A549 (cell line): Measurements from ENCODE around the gene GAK. TPM values are rescaled to one million over a fixed set of nuclear protein-coding genes. Genes with fewer than 3 reads are reported as not detected.

Source experiments
- ATAC-seq, 2 experiments: fragments of 200-7000 bp in 1 of 2; fragments of >200 bp in 1 of 2; cut with Nextera tagmentation in 1 of 2; cut with Tn5 transposase in 1 of 2; 3 replicates each; pipeline versions ENCODE4 v1.8.0 to v1.9.1; 2018 to 2020; ENCODE audit warnings: mild to moderate bottlenecking in 1 of 2, moderate library complexity in 1 of 2
- CTCF ChIA-PET: fragments of 300-600 bp; sonication (Branson Sonifier 250); formaldehyde crosslinking; extraction: SDS; loops from one replicate; lab custom pipeline; 2021; ENCODE audit warnings: antibody characterized with exemption, inconsistent platforms; lab: Yijun Ruan, JAX
- POLR2A ChIA-PET: fragments of 350-600 bp; formaldehyde crosslinking; extraction: SDS; loops from one replicate; lab custom pipeline; 2021; ENCODE audit warnings: antibody characterized with exemption, inconsistent platforms; lab: Yijun Ruan, JAX
- DNase-seq, 2 experiments: peaks; one replicate each; pipeline versions ENCODE4 v3.0.0 to v3.0.0-alpha.2; 2011 to 2016; ENCODE audit warnings: low read depth in 1 of 2, low spot score in 1 of 2
- FAIRE-seq: peaks from 2 replicates; lab custom pipeline; 2011; peaks lifted over from hg19 to GRCh38; lab: Jason Lieb, UNC
- H3K27ac ChIP-seq, 2 experiments: fragments of >200 bp; sonication (Bioruptor Twin); formaldehyde crosslinking; 3 replicates each; pipeline ENCODE4 v1.5.1; 2016 to 2017
- H3K4me1 ChIP-seq: fragments of >200 bp; sonication (Bioruptor Twin); formaldehyde crosslinking; 3 replicates; pipeline ENCODE4 v1.6.1; 2016
- H3K4me2 ChIP-seq: fragments of >200 bp; sonication (Bioruptor Twin); formaldehyde crosslinking; 3 replicates; pipeline ENCODE4 v1.6.1; 2016
- H3K4me3 ChIP-seq: fragments of >200 bp; sonication (Bioruptor Twin); formaldehyde crosslinking; 3 replicates; pipeline ENCODE4 v1.5.1; 2016
- H3K9me3 ChIP-seq: fragments of >200 bp; sonication (Bioruptor Twin); formaldehyde crosslinking; 3 replicates; pipeline ENCODE4 v1.6.1; 2016
- BHLHE40 ChIP-seq: IDR thresholded peaks from 2 replicates; pipeline ENCODE4 v1.6.1; 2012; ENCODE audit warnings: low read depth, low read length, inconsistent platforms
- CBX2 ChIP-seq: fragments of 200-600 bp; sonication (generic); IDR thresholded peaks from 2 replicates; pipeline ENCODE4 v1.6.1; 2016; ENCODE audit warnings: low read depth, mild to moderate bottlenecking, borderline replicate concordance
- FOSB ChIP-seq: fragments of 250-450 bp; sonication (Bioruptor Pico); IDR thresholded peaks from 2 replicates; pipeline ENCODE4 v1.5.0; 2020; ENCODE audit warnings: mild to moderate bottlenecking, moderate library complexity
- FOXS1 ChIP-seq: fragments of 250-450 bp; sonication (Bioruptor Pico); IDR thresholded peaks from 2 replicates; pipeline ENCODE4 v1.5.0; 2020; ENCODE audit warnings: mild to moderate bottlenecking, moderate library complexity
- GATA3 ChIP-seq: IDR thresholded peaks from 2 replicates; pipeline ENCODE4 v1.6.1; 2012; ENCODE audit warnings: borderline replicate concordance
- HDAC2 ChIP-seq: fragments of 200-600 bp; sonication (generic); IDR thresholded peaks from 2 replicates; pipeline ENCODE4 v1.6.1; 2016
- HEYL ChIP-seq: fragments of 250-450 bp; sonication (Bioruptor Pico); IDR thresholded peaks from 2 replicates; pipeline ENCODE4 v1.8.0; 2021; ENCODE audit warnings: mild to moderate bottlenecking, moderate library complexity
- HMGXB4 ChIP-seq: fragments of 250-450 bp; sonication (Bioruptor Pico); IDR thresholded peaks from 2 replicates; pipeline ENCODE4 v1.5.0; 2021; ENCODE audit warnings: mild to moderate bottlenecking, moderate library complexity, borderline replicate concordance
- HOXB5 ChIP-seq: fragments of 250-450 bp; sonication (Bioruptor Pico); IDR thresholded peaks from 2 replicates; pipeline ENCODE4 v1.5.0; 2020; ENCODE audit warnings: mild to moderate bottlenecking, moderate library complexity
- JUNB ChIP-seq: fragments of >200 bp; sonication (Bioruptor Twin); formaldehyde crosslinking; IDR thresholded peaks from 2 replicates; pipeline ENCODE4 v1.6.1; 2016
- KDM1A ChIP-seq: fragments of 200-600 bp; sonication (generic); IDR thresholded peaks from 2 replicates; pipeline ENCODE4 v1.6.1; 2016; ENCODE audit warnings: low read depth, mild to moderate bottlenecking
- MAX ChIP-seq: IDR thresholded peaks from 2 replicates; pipeline ENCODE4 v1.6.1; 2012
- NFE2L2 ChIP-seq: fragments of 150-350 bp; conservative IDR thresholded peaks from 2 replicates; pipeline ENCODE4 v1.6.1; 2014; ENCODE audit warnings: low read length
- NR3C1 ChIP-seq: fragments of >200 bp; sonication (Bioruptor Twin); formaldehyde crosslinking; IDR thresholded peaks from 3 replicates; pipeline ENCODE4 v1.6.1; 2017
- POLR2A ChIP-seq: IDR thresholded peaks from 2 replicates; pipeline ENCODE4 v1.6.1; 2012; ENCODE audit warnings: mild to moderate bottlenecking, low read length
- POLR2AphosphoS2 ChIP-seq: conservative IDR thresholded peaks from 2 replicates; pipeline ENCODE4 v1.6.1; 2012; ENCODE audit warnings: low read length, improper control_type of control experiment, inconsistent platforms
- RAD21 ChIP-seq, 2 experiments: fragments of >200 bp in 1 of 2; sonication (Bioruptor Twin) in 1 of 2; formaldehyde crosslinking in 1 of 2; IDR thresholded peaks in 1 of 2; conservative IDR thresholded peaks in 1 of 2; 2 replicates in 1 of 2; 3 replicates in 1 of 2; pipeline ENCODE4 v1.6.1; 2012 to 2018; ENCODE audit warnings: inconsistent platforms in 1 of 2
- RCOR1 ChIP-seq: fragments of 150-350 bp; IDR thresholded peaks from 2 replicates; pipeline ENCODE4 v1.6.1; 2014; ENCODE audit warnings: antibody characterized with exemption, low read length, low read depth
- RNF2 ChIP-seq: fragments of 200-600 bp; sonication (generic); IDR thresholded peaks from 2 replicates; pipeline ENCODE4 v1.6.1; 2016; ENCODE audit warnings: low read depth, mild to moderate bottlenecking, antibody characterized with exemption, moderate library complexity, borderline replicate concordance
- TFCP2L1 ChIP-seq: fragments of 250-450 bp; sonication (Bioruptor Pico); IDR thresholded peaks from 2 replicates; pipeline ENCODE4 v1.5.0; 2021; ENCODE audit warnings: mild to moderate bottlenecking
- TP53 ChIP-seq: fragments of 250-450 bp; sonication (Bioruptor Pico); IDR thresholded peaks from 2 replicates; pipeline ENCODE4 v1.5.0; 2021; ENCODE audit warnings: mild to moderate bottlenecking, moderate library complexity
- ZC3H11A ChIP-seq: fragments of 450-650 bp; IDR thresholded peaks from 2 replicates; pipeline ENCODE4 v1.6.1; 2014; ENCODE audit warnings: antibody characterized with exemption, mild to moderate bottlenecking
- ZFP36 ChIP-seq: fragments of 450-650 bp; IDR thresholded peaks from 2 replicates; pipeline ENCODE4 v1.6.1; 2014; ENCODE audit warnings: borderline replicate concordance; ENCODE audit not compliant: partially characterized antibody
- WGBS: methylation state at CpG from one replicate; pipeline ENCODE4 v1.1.6; 2017; ENCODE audit errors: missing lambda C conversion rate; 5-methylcytosine and 5-hydroxymethylcytosine counted together
- polyA plus RNA-seq, 4 experiments: library from polyadenylated mRNA; depleted of rRNA in 3 of 4; stranded (reverse); fragments of >200 nt; fragmentation: RNase III in 1 of 4; extraction: RNeasy Plus Mini Kit Qiagen cat#74134 plus additional on column Dnase treatment in 1 of 4; gene quantifications; 2 replicates in 3 of 4; 3 replicates in 1 of 4; pipeline ENCODE4 v1.2.3, GENCODE V29; 2011 to 2017
- TF ChIP-seq, protein P1 (sequence below): fragments of >200 bp; sonication (Bioruptor Twin); formaldehyde crosslinking; IDR thresholded peaks from 3 replicates; pipeline ENCODE4 v1.6.1; 2016
- TF ChIP-seq, protein P2 (sequence below): fragments of 200-600 bp; sonication (generic); IDR thresholded peaks from 2 replicates; pipeline ENCODE4 v1.6.1; 2016; ENCODE audit warnings: antibody characterized with exemption, mild to moderate bottlenecking, moderate library complexity

The GAK gene
- polyA plus RNA-seq, 2 of the 4 experiments (the other 2 are of a cell fraction), result 13.8 to 34.3 TPM

GRCh38 chr4:903066-904046, 28.8 kb downstream of the GAK start:
- ATAC-seq (0 out of 6 replicates have a peak, but pooled peaks of 1 of the 2 experiments have one; percentile 15), DNase-seq (no peak), FAIRE-seq (no peak)
- 90% methylated on average over 31 of the region's 42 CpGs for WGBS
- TF ChIP-seq HMGXB4 (CRISPR knock-in tag) (no peak), RAD21 (conservative IDR thresholded peaks at IDR 0.05 in 1 of 2, IDR thresholded peaks at IDR 0.05 in 1 of 2) (no peak), BHLHE40 (no peak), MAX (no peak), RNF2 (no peak), HEYL (CRISPR knock-in tag) (no peak), TFCP2L1 (CRISPR knock-in tag) (no peak), RCOR1 (no peak), NR3C1 (no peak), TP53 (CRISPR knock-in tag) (no peak)
- TF ChIP-seq, protein P1, sequence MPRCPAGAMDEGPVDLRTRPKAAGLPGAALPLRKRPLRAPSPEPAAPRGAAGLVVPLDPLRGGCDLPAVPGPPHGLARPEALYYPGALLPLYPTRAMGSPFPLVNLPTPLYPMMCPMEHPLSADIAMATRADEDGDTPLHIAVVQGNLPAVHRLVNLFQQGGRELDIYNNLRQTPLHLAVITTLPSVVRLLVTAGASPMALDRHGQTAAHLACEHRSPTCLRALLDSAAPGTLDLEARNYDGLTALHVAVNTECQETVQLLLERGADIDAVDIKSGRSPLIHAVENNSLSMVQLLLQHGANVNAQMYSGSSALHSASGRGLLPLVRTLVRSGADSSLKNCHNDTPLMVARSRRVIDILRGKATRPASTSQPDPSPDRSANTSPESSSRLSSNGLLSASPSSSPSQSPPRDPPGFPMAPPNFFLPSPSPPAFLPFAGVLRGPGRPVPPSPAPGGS, result no peak
- TF ChIP-seq, protein P2, sequence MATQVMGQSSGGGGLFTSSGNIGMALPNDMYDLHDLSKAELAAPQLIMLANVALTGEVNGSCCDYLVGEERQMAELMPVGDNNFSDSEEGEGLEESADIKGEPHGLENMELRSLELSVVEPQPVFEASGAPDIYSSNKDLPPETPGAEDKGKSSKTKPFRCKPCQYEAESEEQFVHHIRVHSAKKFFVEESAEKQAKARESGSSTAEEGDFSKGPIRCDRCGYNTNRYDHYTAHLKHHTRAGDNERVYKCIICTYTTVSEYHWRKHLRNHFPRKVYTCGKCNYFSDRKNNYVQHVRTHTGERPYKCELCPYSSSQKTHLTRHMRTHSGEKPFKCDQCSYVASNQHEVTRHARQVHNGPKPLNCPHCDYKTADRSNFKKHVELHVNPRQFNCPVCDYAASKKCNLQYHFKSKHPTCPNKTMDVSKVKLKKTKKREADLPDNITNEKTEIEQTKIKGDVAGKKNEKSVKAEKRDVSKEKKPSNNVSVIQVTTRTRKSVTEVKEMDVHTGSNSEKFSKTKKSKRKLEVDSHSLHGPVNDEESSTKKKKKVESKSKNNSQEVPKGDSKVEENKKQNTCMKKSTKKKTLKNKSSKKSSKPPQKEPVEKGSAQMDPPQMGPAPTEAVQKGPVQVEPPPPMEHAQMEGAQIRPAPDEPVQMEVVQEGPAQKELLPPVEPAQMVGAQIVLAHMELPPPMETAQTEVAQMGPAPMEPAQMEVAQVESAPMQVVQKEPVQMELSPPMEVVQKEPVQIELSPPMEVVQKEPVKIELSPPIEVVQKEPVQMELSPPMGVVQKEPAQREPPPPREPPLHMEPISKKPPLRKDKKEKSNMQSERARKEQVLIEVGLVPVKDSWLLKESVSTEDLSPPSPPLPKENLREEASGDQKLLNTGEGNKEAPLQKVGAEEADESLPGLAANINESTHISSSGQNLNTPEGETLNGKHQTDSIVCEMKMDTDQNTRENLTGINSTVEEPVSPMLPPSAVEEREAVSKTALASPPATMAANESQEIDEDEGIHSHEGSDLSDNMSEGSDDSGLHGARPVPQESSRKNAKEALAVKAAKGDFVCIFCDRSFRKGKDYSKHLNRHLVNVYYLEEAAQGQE, result no peak
- Histone ChIP-seq H3K9me3 (no peaks in the 10 kb centered on the region), H3K27ac (no peak overlapping the region), H3K4me2 (no peak overlapping the region), H3K4me1 (no peaks in the 10 kb centered on the region), H3K4me3 (no peak overlapping the region)
- POLR2A ChIA-PET, result interaction anchor here (1.4 kb wide), 1 partner anchor 29 kb away, joined by 3 read pairs; the partner anchor contains the start of gene TMEM175
- CTCF ChIA-PET, result no interaction called here

DNA sequence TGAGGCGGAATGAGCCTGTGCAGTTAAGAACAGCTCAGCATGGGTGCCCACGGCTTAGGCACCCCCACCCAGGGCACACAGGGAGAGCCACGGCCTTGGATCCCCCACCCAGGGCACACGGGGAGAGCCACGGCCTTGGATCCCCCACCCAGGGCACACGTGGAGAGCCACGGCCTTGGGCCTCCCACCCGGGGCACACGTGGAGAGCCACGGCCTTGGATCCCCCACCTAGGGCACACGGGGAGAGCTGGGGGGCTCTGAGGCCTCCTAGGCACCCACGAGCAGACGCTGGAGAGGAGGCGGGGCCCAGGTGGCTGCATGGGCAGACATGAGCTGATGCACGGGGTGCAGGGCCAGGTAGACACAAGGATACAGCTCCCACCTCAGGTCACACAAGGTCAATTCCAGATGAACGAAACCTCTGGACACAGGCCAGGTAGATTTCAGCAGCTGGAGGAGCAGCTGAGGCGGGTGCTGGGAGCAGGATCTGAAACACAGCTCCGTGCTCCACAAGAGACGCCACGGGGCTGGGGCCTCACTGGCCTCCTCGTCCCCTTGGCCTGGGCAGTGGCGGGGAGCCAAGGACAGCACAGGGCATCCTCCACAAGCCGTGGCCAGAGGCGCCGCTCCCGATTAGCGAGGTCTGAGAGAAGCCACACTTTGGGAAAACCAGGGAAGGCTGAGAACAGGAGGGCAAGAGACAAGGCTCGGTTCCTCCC, 30.8 kb downstream of the GAK start:
- FAIRE-seq (no peak), DNase-seq (no peak), ATAC-seq (no peak)
- no peak overlapping the region for H3K4me3 ChIP-seq
- ChIA-PET POLR2A (no interaction called here), CTCF (no interaction called here)
- H3K4me2 ChIP-seq, result no peak overlapping the region
- no peaks in the 10 kb centered on the region for H3K4me1 ChIP-seq
- 88% methylated on average over 10 of the region's 28 CpGs for WGBS
- no peak overlapping the region for H3K27ac ChIP-seq
- H3K9me3 ChIP-seq, result no peaks in the 10 kb centered on the region
- no peak for TF ChIP-seq BHLHE40
- TF ChIP-seq GATA3, result no peak
- TF ChIP-seq POLR2A, result no peak
- TF ChIP-seq ZC3H11A, result no peak
- no peak for TF ChIP-seq TP53 (CRISPR knock-in tag)
- no peak for TF ChIP-seq CBX2
- no peak for TF ChIP-seq NFE2L2
- no peak for TF ChIP-seq RAD21 (conservative IDR thresholded peaks at IDR 0.05 in 1 of 2, IDR thresholded peaks at IDR 0.05 in 1 of 2)
- no peak for TF ChIP-seq ZFP36
- no peak for TF ChIP-seq FOXS1 (CRISPR knock-in tag)
- TF ChIP-seq HOXB5, result no peak
- no peak for TF ChIP-seq HMGXB4 (CRISPR knock-in tag)
- TF ChIP-seq KDM1A, result no peak
- TF ChIP-seq HDAC2, result no peak
- TF ChIP-seq FOSB, result no peak
- no peak for TF ChIP-seq JUNB
- no peak for TF ChIP-seq POLR2AphosphoS2
